H1 (cell line): ENCODE data around the gene PSMB11. TPM values are rescaled to one million over a fixed set of nuclear protein-coding genes. Genes with fewer than 3 reads are reported as not detected.

ENCODE experiments used
- CTCF ChIA-PET: fragments of 300-600 bp; sonication (Branson Sonifier 250); formaldehyde crosslinking; loops from one replicate; lab custom pipeline; 2021; ENCODE audit not compliant: partially characterized antibody; lab: Charles Lee
- POLR2A ChIA-PET: fragments of 300-600 bp; sonication (Branson Sonifier 250); formaldehyde crosslinking; loops from one replicate; lab custom pipeline; 2021; ENCODE audit warnings: inconsistent platforms; ENCODE audit not compliant: partially characterized antibody; lab: Charles Lee
- DNase-seq, 2 experiments: peaks; one replicate each; pipeline versions ENCODE4 v3.0.0 to v3.0.0-alpha.2; 2010 to 2022; ENCODE audit warnings: low spot score in 2 of 2, low read depth in 1 of 2, mixed read lengths in 1 of 2
- FAIRE-seq: peaks from 2 replicates; lab custom pipeline; 2011; peaks lifted over from hg19 to GRCh38; lab: Jason Lieb, UNC
- H2AFZ ChIP-seq: 2 replicates; pipeline ENCODE4 v1.8.1; 2012; ENCODE audit warnings: low read length, inconsistent platforms
- H2AK5ac ChIP-seq: 2 replicates; pipeline ENCODE4 v1.6.1; 2013; ENCODE audit warnings: low read depth, low read length
- H2BK120ac ChIP-seq: replicated peaks from 2 replicates; pipeline ENCODE3; 2013; ENCODE audit warnings: low read depth, low read length, inconsistent platforms
- H2BK12ac ChIP-seq: 2 replicates; pipeline ENCODE4 v1.6.1; 2013; ENCODE audit warnings: low read depth, low read length
- H2BK15ac ChIP-seq: 2 replicates; pipeline ENCODE4 v1.6.1; 2013; ENCODE audit warnings: low read length
- H2BK20ac ChIP-seq: 2 replicates; pipeline ENCODE4 v1.6.1; 2013; ENCODE audit warnings: low read length
- H2BK5ac ChIP-seq: 2 replicates; pipeline ENCODE4 v1.6.1; 2013; ENCODE audit warnings: low read depth, low read length
- H3K14ac ChIP-seq: 2 replicates; pipeline ENCODE4 v1.6.1; 2013; ENCODE audit warnings: inconsistent platforms; ENCODE audit not compliant: insufficient read length
- H3K18ac ChIP-seq: 2 replicates; pipeline ENCODE4 v1.6.1; 2013; ENCODE audit warnings: low read length; ENCODE audit errors: extremely low read depth
- H3K23ac ChIP-seq: 2 replicates; pipeline ENCODE4 v1.6.1; 2013; ENCODE audit warnings: inconsistent platforms; ENCODE audit not compliant: insufficient read length
- H3K23me2 ChIP-seq: 2 replicates; pipeline ENCODE4 v1.6.1; 2013; ENCODE audit warnings: low read depth, low read length
- H3K27ac ChIP-seq: 2 replicates; pipeline ENCODE4 v1.6.1; 2011; ENCODE audit warnings: low read depth, low read length, inconsistent platforms
- H3K27me3 ChIP-seq, 4 experiments: replicated peaks in 1 of 4; 1 replicate in 1 of 4; 2 replicates in 3 of 4; pipeline versions ENCODE4 v1.6.1 to v1.8.1; 2011 to 2013; ENCODE audit warnings: low read length in 3 of 4, mild to moderate bottlenecking in 3 of 4, inconsistent platforms in 2 of 4, mixed read lengths in 2 of 4, moderate library complexity in 1 of 4; ENCODE audit not compliant: control insufficient read depth in 3 of 4, insufficient read depth in 3 of 4; ENCODE audit errors: extremely low read depth in 1 of 4
- H3K36me3 ChIP-seq, 4 experiments: 2 replicates each; pipeline versions ENCODE4 v1.6.1 to v1.8.1; 2011 to 2013; ENCODE audit warnings: mild to moderate bottlenecking in 4 of 4, low read length in 3 of 4, moderate library complexity in 2 of 4, control low read depth in 1 of 4, inconsistent platforms in 1 of 4; ENCODE audit not compliant: insufficient read depth in 4 of 4, control insufficient read depth in 2 of 4
- H3K4ac ChIP-seq: replicated peaks from 2 replicates; pipeline ENCODE3; 2013; ENCODE audit warnings: low read length, low read depth, mixed read lengths, inconsistent platforms; ENCODE audit not compliant: insufficient read length
- H3K4me1 ChIP-seq, 4 experiments: replicated peaks in 1 of 4; 1 replicate in 1 of 4; 2 replicates in 3 of 4; pipeline versions ENCODE4 v1.6.1 to v1.8.1; 2011 to 2013; ENCODE audit warnings: low read length in 3 of 4, inconsistent platforms in 2 of 4, mixed read lengths in 1 of 4; ENCODE audit not compliant: insufficient read depth in 4 of 4, control insufficient read depth in 3 of 4
- H3K4me2 ChIP-seq, 2 experiments: 2 replicates each; pipeline versions ENCODE4 v1.6.1 to v1.8.1; 2011 to 2013; ENCODE audit warnings: low read depth in 2 of 2, low read length in 2 of 2, control low read depth in 1 of 2, inconsistent platforms in 1 of 2, mild to moderate bottlenecking in 1 of 2; ENCODE audit not compliant: insufficient read depth in 1 of 2
- H3K4me3 ChIP-seq, 4 experiments: fragments of 200-600, 300-600 bp in 1 of 4; sonication (generic), shearing (Covaris generic), sonication (Bioruptor Twin) in 1 of 4; 2 replicates each; pipeline versions ENCODE4 v1.5.1 to v1.8.1; 2011 to 2016; ENCODE audit warnings: low read length in 4 of 4, low read depth in 3 of 4, control low read depth in 2 of 4, inconsistent platforms in 2 of 4, mild to moderate bottlenecking in 2 of 4, mixed read lengths in 1 of 4, moderate library complexity in 1 of 4; ENCODE audit not compliant: insufficient read depth in 2 of 4; ENCODE audit errors: extremely low read depth in 1 of 4
- H3K56ac ChIP-seq: replicated peaks from 2 replicates; pipeline ENCODE3; 2013; ENCODE audit warnings: low read depth, mild to moderate bottlenecking, mixed read lengths, low read length, inconsistent platforms; ENCODE audit not compliant: insufficient read length
- H3K79me1 ChIP-seq: 2 replicates; pipeline ENCODE4 v1.6.1; 2013; ENCODE audit warnings: low read depth, low read length, control low read depth
- H3K79me2 ChIP-seq, 2 experiments: 2 replicates each; pipeline versions ENCODE4 v1.6.1 to v1.8.1; 2012 to 2013; ENCODE audit warnings: low read length in 2 of 2, mild to moderate bottlenecking in 2 of 2, inconsistent platforms in 1 of 2; ENCODE audit not compliant: insufficient read depth in 2 of 2, control insufficient read depth in 1 of 2
- H3K9ac ChIP-seq, 4 experiments: replicated peaks in 1 of 4; 1 replicate in 1 of 4; 2 replicates in 3 of 4; pipeline versions ENCODE4 v1.6.1 to v1.8.1; 2011 to 2013; ENCODE audit warnings: low read depth in 3 of 4, low read length in 3 of 4, control low read depth in 2 of 4, mild to moderate bottlenecking in 2 of 4, moderate library complexity in 2 of 4, inconsistent platforms in 1 of 4; ENCODE audit errors: extremely low read depth in 1 of 4
- H3K9me3 ChIP-seq, 2 experiments: 2 replicates each; pipeline versions ENCODE4 v1.6.1 to v1.8.1; 2012 to 2013; ENCODE audit warnings: mild to moderate bottlenecking in 2 of 2, moderate library complexity in 2 of 2, control low read depth in 1 of 2, inconsistent platforms in 1 of 2, low read depth in 1 of 2, low read length in 1 of 2, mixed read lengths in 1 of 2; ENCODE audit not compliant: insufficient read depth in 2 of 2
- H4K20me1 ChIP-seq, 2 experiments: replicated peaks in 1 of 2; 2 replicates each; pipeline versions ENCODE3 to v1.8.1; 2011 to 2013; ENCODE audit warnings: inconsistent platforms in 2 of 2, low read length in 2 of 2, mild to moderate bottlenecking in 1 of 2; ENCODE audit not compliant: insufficient read depth in 2 of 2, control insufficient read depth in 1 of 2
- H4K5ac ChIP-seq: 2 replicates; pipeline ENCODE4 v1.6.1; 2013; ENCODE audit warnings: low read length, low read depth, mixed read lengths, inconsistent platforms; ENCODE audit not compliant: insufficient read length
- H4K8ac ChIP-seq: 2 replicates; pipeline ENCODE4 v1.8.0; 2013; ENCODE audit warnings: mild to moderate bottlenecking, moderate library complexity, low read length, inconsistent platforms; ENCODE audit not compliant: insufficient read depth; ENCODE audit errors: extremely low read depth
- H4K91ac ChIP-seq: replicated peaks from 2 replicates; pipeline ENCODE3; 2013; ENCODE audit warnings: low read length, mixed read lengths, inconsistent platforms; ENCODE audit not compliant: insufficient read length
- BACH1 ChIP-seq: IDR thresholded peaks from 2 replicates; pipeline ENCODE4 v1.6.1; 2012; ENCODE audit warnings: low read length, improper control_type of control experiment
- JUN ChIP-seq: IDR thresholded peaks from 2 replicates; pipeline ENCODE4 v1.6.1; 2011; ENCODE audit warnings: low read depth, mild to moderate bottlenecking, improper control_type of control experiment, low read length
- KDM5A ChIP-seq: fragments of 200-600 bp; IDR thresholded peaks from 2 replicates; pipeline ENCODE4 v1.7.1; 2012; ENCODE audit warnings: mild to moderate bottlenecking, low read length, inconsistent platforms, mixed read lengths
- NANOG ChIP-seq: IDR thresholded peaks from 2 replicates; pipeline ENCODE4 v1.6.1; 2011; ENCODE audit warnings: low read length, low read depth, mild to moderate bottlenecking, inconsistent platforms; ENCODE audit not compliant: insufficient read depth, poor library complexity, severe bottlenecking
- NRF1 ChIP-seq: IDR thresholded peaks from 2 replicates; pipeline ENCODE4 v1.6.1; 2011; ENCODE audit warnings: mild to moderate bottlenecking, low read depth, low read length, improper control_type of control experiment
- WGBS, 2 experiments: shearing (Covaris generic) in 1 of 2; methylation state at CpG; one replicate each; pipeline versions ENCODE4 v1.1.6 to v1.1.7; 2013 to 2015; ENCODE audit warnings: low lambda C conversion rate in 2 of 2, mixed read lengths in 2 of 2, inconsistent platforms in 1 of 2, low coverage in 1 of 2, missing lambda C conversion rate in 1 of 2; ENCODE audit not compliant: insufficient replicate concordance in 2 of 2, insufficient coverage in 1 of 2, insufficient read length in 1 of 2; ENCODE audit errors: extremely low coverage in 1 of 2, missing lambda C conversion rate in 1 of 2; 5-methylcytosine and 5-hydroxymethylcytosine counted together
- polyA plus RNA-seq, 7 experiments: library from polyadenylated mRNA; depleted of rRNA in 3 of 7; stranded (reverse) in 5 of 7; unstranded in 2 of 7; fragments of >200 nt in 5 of 7; fragments of 200-250 nt in 2 of 7; gene quantifications; 1 replicate in 5 of 7; 2 replicates in 1 of 7; 4 replicates in 1 of 7; pipeline versions ENCODE4 v1.2.1 to v1.2.3, GENCODE V29; 2011 to 2013; ENCODE audit warnings: missing spikeins in 2 of 7, mixed read lengths in 2 of 7
- total RNA-seq: library from RNA; stranded (reverse); fragmentation: NEBNext Ultra II Directional; extraction: Animal tissue kit (Norgen Biotek cat#: 25700); gene quantifications from 2 replicates; pipeline ENCODE4 v1.2.1, GENCODE V29; 2021

The PSMB11 gene
- total and polyA plus RNA-seq, 2 of the 8 experiments (the other 6 are each of a cell fraction or from before 2014, with no cell fraction given), result not detected

DNA sequence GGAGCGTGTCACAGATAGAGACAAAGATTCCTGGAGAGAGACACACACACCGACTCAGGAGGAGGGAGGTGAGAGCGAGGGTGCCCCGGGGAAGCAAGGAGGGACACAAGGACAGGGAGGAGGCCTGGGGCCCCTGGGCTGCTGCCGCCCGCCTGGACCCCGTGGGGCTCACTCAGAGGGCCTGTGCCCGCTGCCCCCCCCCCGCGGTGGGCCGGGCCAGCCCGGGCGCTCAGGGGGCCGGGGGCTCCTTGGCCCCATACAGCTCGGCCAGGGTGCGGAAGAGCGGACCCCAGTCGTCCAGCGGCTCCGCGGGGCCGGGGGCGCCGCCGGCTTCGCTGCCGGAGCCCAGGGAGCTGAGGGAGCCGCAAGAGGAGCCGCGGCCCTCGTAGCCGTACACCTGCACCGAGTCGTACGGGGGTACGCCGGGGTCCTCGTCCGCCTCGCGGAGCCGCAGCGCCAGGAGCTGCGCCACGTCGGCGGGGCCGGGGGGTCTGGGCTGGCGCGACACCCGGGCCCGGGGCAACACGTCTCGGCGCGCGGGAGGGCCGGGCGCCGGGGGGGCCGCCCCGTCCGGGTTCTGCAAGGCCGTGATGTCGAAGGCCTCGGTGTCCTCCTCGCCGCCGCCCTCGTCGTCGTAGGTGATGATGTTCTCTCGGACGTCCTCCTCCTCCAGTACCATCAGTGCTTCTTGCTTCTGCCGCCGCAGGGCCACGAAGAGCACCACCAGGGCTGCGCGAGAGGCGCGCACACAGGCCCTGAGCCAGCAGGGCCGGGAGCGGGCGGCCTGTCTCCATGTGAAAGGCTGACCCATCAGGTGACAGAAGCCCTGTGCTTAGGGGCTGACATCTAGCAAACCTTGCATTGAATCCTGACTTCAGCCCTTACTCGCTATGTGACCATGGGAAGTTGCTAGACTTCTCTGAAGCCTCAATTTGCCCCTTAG is 6.0 kb downstream of the PSMB11 start:
- TF ChIP-seq BACH1 (no peak), NRF1 (no peak), NANOG (no peak), JUN (no peak), KDM5A (no peak)
- H3K79me2 ChIP-seq, result no peaks in the 10 kb centered on the region
- H3K9me3 ChIP-seq, result no peaks in the 10 kb centered on the region
- H3K14ac ChIP-seq, result no peak overlapping the region
- H3K27me3 ChIP-seq, result no peaks in the 10 kb centered on the region
- no peak overlapping the region for H4K91ac ChIP-seq
- peaks cover 0 to 10% (median 3%) of the 10 kb centered on the region in 4 experiments; a peak in 5 of 8 replicates for H3K36me3 ChIP-seq
- no peak overlapping the region for H2BK15ac ChIP-seq
- H4K20me1 ChIP-seq, result no peaks in the 10 kb centered on the region
- no peak overlapping the region for H2AK5ac ChIP-seq
- no peak overlapping the region for H3K4ac ChIP-seq
- POLR2A ChIA-PET, result interaction anchor here (1.2 to 2.4 kb wide), 7 partner anchors 10 to 75 kb away, joined by 3 to 13 read pairs (median 5); partner anchors contain the start of gene PSMB5
- no peaks in the 10 kb centered on the region for H3K23me2 ChIP-seq
- FAIRE-seq (no peak), DNase-seq (no peak)
- H4K8ac ChIP-seq, result 0 out of 2 replicates have a peak overlapping the region, but pooled peaks have one; percentile 12
- 0 out of 2 replicates have a peak overlapping the region, but pooled peaks have one; percentile 39 for H2BK5ac ChIP-seq
- H3K27ac ChIP-seq, result no peak overlapping the region
- H3K79me1 ChIP-seq, result no peaks in the 10 kb centered on the region; the same call in 1 of the 2 replicates
- 95% methylated on average over 44 of the region's 85 CpGs; no CpG with 5 or more reads in 1 of the 2 experiments for WGBS, 2 experiments
- H3K56ac ChIP-seq, result no peak overlapping the region
- H4K5ac ChIP-seq, result no peak overlapping the region
- no peak overlapping the region for H3K9ac ChIP-seq
- no peak overlapping the region for H2BK120ac ChIP-seq
- H3K4me3 ChIP-seq, result no peak overlapping the region
- no peak overlapping the region for H2BK20ac ChIP-seq
- H2AFZ ChIP-seq, result no peak overlapping the region
- H3K4me1 ChIP-seq, result peaks cover 0 to 7% (median 0%) of the 10 kb centered on the region in 4 experiments; a peak in 1 of 7 replicates
- CTCF ChIA-PET, result interaction anchor here (0.7 to 29.2 kb wide), 7 partner anchors 8 to 74 kb away, joined by 3 to 785 read pairs (median 5); partner anchors contain the start of gene AJUBA
- no peak overlapping the region for H3K4me2 ChIP-seq
- no peak overlapping the region for H3K23ac ChIP-seq
- no peak overlapping the region for H3K18ac ChIP-seq
- no peak overlapping the region for H2BK12ac ChIP-seq
